Stomach (tissue), 9 donors: ENCODE data around the gene TEAD1. TPM values are rescaled to one million over a fixed set of nuclear protein-coding genes. Genes with fewer than 3 reads are reported as not detected.

ENCODE experiments used
- DNase-seq, 2 donors: peaks; one replicate each; pipeline versions ENCODE4 v3.0.0 to v3.0.0-alpha.2; 2013 to 2019
- H3K27ac ChIP-seq, 5 donors: fragments of 200-600 bp in 4 of 5; sonication (generic) in 4 of 5; one replicate each; pipeline ENCODE4 v1.5.1; 2013 to 2019; ENCODE audit warnings: mild to moderate bottlenecking in 1 of 5, moderate library complexity in 1 of 5
- H3K27me3 ChIP-seq, 3 donors: fragments of 200-600 bp; sonication (generic); one replicate each; pipeline ENCODE4 v1.5.1; 2017 to 2019; ENCODE audit warnings: mixed run types in 1 of 3
- H3K36me3 ChIP-seq, 4 donors: fragments of 200-600 bp; sonication (generic); 1 replicate in 3 of 4; 2 replicates in 1 of 4; pipeline ENCODE4 v1.5.1; 2016 to 2019
- H3K4me1 ChIP-seq, 4 donors: fragments of 200-600 bp; sonication (generic); one replicate each; pipeline ENCODE4 v1.5.1; 2016 to 2019
- H3K4me3 ChIP-seq, 4 donors: fragments of 200-600 bp; sonication (generic) in 3 of 4; one replicate each; pipeline ENCODE4 v1.5.1; 2016 to 2019; ENCODE audit warnings: mild to moderate bottlenecking in 1 of 4
- H3K9me3 ChIP-seq, 4 donors: fragments of 200-600 bp; sonication (generic); one replicate each; pipeline ENCODE4 v1.5.1; 2016 to 2019
- EP300 ChIP-seq: sonication (generic); formaldehyde crosslinking; IDR thresholded peaks from one replicate; pipeline ENCODE4 v1.6.1; 2017; ENCODE audit warnings: antibody characterized with exemption
- POLR2A ChIP-seq, 4 donors: fragments of 450-650 bp; IDR thresholded peaks; one replicate each; pipeline ENCODE4 v1.6.1; 2016; ENCODE audit warnings: antibody characterized with exemption in 4 of 4, control low read depth in 2 of 4, mild to moderate bottlenecking in 1 of 4, moderate library complexity in 1 of 4
- POLR2AphosphoS5 ChIP-seq, 3 donors: sonication (generic); formaldehyde crosslinking; IDR thresholded peaks; one replicate each; pipeline ENCODE4 v1.6.1; 2016; ENCODE audit warnings: antibody characterized with exemption in 3 of 3
- WGBS, 5 donors: extraction: QIAGEN DNeasy Blood & Tissue Kit in 3 of 5; methylation state at CpG; one replicate each; pipeline versions ENCODE4 v1.1.5 to v1.1.7; 2013 to 2018; 5-methylcytosine and 5-hydroxymethylcytosine counted together
- intact Hi-C: fragments of 100-400 bp; cut with DNase I; formaldehyde crosslinking; loops from one replicate; pipeline ENCODE4 v1.15.1; 2023; ENCODE audit warnings: low total_unique reads
- polyA plus RNA-seq, 3 donors: library from polyadenylated mRNA; stranded (reverse); fragments of 200-250 nt; gene quantifications; one replicate each; pipeline ENCODE4 v1.2.3, GENCODE V29; 2013
- total RNA-seq, 5 donors: library from RNA; depleted of rRNA; stranded (reverse); fragments of >200 nt; gene quantifications; one replicate each; pipeline versions ENCODE4 v1.1.0 to v1.2.3, GENCODE V29; 2014 to 2016
- TF ChIP-seq, protein P1 (sequence below), 7 experiments: fragments of 450-650 bp in 4 of 7; fragments of 200-600 bp in 3 of 7; sonication (generic) in 3 of 7; IDR thresholded peaks; one replicate each; pipeline ENCODE4 v1.5.1; 2016 to 2019; ENCODE audit warnings: antibody characterized with exemption in 7 of 7, control low read depth in 2 of 7, mild to moderate bottlenecking in 1 of 7
- donor health status: healthy with polysubstance abuse.
- donor health status: Bipolar disorder and iron deficiency.
- donor health status: healthy.

The TEAD1 gene
- total and polyA plus RNA-seq, 8 donors = 4.9 to 133 (median 65.2) TPM

DNA sequence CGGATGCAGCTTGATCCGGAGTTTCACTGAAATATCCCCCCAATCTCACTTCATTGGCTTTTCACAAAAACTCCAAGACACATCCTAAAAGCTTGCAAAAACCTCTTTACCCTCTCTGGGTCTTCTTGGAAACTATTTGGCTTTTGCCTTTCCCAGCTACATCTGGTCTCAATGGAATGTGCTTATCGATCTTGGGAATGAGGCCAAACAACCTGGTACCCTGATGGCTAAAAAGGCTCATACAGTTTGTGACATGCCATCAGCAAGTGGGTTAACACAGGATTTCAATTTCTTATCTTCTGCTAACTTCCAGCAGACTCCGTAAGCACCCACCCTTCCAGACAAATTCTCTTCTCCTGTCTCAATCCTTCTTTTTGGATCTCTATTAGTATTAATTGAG lies 45.9 kb upstream of the TEAD1 start:
- H3K4me3 ChIP-seq = no peak overlapping the region
- H3K27me3 ChIP-seq = no peaks in the 10 kb centered on the region
- TF ChIP-seq POLR2AphosphoS5 (IDR thresholded peaks at IDR 0.05) (no peak), POLR2A (IDR thresholded peaks at IDR 0.05) (no peak), EP300 (no peak)
- TF ChIP-seq, protein P1, sequence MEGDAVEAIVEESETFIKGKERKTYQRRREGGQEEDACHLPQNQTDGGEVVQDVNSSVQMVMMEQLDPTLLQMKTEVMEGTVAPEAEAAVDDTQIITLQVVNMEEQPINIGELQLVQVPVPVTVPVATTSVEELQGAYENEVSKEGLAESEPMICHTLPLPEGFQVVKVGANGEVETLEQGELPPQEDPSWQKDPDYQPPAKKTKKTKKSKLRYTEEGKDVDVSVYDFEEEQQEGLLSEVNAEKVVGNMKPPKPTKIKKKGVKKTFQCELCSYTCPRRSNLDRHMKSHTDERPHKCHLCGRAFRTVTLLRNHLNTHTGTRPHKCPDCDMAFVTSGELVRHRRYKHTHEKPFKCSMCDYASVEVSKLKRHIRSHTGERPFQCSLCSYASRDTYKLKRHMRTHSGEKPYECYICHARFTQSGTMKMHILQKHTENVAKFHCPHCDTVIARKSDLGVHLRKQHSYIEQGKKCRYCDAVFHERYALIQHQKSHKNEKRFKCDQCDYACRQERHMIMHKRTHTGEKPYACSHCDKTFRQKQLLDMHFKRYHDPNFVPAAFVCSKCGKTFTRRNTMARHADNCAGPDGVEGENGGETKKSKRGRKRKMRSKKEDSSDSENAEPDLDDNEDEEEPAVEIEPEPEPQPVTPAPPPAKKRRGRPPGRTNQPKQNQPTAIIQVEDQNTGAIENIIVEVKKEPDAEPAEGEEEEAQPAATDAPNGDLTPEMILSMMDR (IDR thresholded peaks at IDR 0.05) = no peak
- H3K36me3 ChIP-seq = no peaks in the 10 kb centered on the region
- peaks cover 0 to 16% (median 11%) of the 10 kb centered on the region in 4 donors for H3K9me3 ChIP-seq
- no peak overlapping the region for H3K27ac ChIP-seq
- WGBS, 5 donors = 60 to 78% (median 73%) methylated on average over 4 of the region's 4 CpGs
- intact Hi-C loops = no loop called here
- no peak for DNase-seq
- H3K4me1 ChIP-seq = no peaks in the 10 kb centered on the region

DNA sequence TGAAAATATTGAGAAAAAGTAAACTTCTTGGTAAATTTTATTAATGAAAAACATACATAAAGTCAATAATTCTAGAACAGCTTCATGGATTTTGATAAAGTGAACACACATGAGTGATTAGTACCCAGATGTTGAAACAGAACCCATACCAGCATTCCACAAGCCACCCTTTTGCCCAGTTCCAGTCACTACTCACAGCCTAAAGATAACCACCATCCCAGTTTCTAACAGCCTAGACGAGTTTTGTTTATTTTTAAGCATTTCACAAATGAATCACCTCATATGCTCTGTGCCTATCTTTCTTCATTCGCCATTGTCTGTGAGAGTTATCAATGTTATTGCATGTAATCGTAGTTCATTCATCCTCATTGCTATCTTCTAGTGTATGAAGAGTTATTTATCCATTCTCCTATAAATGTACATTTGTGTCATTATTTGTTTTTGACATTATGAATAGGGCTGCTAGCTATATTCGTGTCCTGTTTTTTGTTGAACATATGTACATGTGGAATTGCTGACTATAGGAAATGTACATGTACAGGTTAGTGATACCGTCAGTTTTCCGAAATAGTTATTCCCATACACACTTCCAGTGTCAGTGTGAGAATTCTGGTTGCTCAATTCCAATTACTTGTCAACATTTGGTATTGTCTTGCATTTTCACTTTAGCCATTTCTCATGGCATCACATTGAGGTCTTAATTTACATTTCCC lies 44.5 kb upstream of the TEAD1 start:
- no peak for DNase-seq
- intact Hi-C loops = no loop called here
- Histone ChIP-seq H3K27me3 (no peaks in the 10 kb centered on the region), H3K36me3 (no peaks in the 10 kb centered on the region), H3K4me1 (no peaks in the 10 kb centered on the region), H3K4me3 (no peak overlapping the region), H3K27ac (no peak overlapping the region), H3K9me3 (peaks cover 0 to 2% (median under 1%) of the 10 kb centered on the region in 4 donors)
- TF ChIP-seq POLR2A (IDR thresholded peaks at IDR 0.05) = no peak
- TF ChIP-seq EP300 = no peak
- TF ChIP-seq, protein P1 (IDR thresholded peaks at IDR 0.05) = no peak
- no peak for TF ChIP-seq POLR2AphosphoS5 (IDR thresholded peaks at IDR 0.05)
- WGBS, 5 donors = 70 to 75% (median 74%) methylated on average over 6 of the region's 6 CpGs

DNA sequence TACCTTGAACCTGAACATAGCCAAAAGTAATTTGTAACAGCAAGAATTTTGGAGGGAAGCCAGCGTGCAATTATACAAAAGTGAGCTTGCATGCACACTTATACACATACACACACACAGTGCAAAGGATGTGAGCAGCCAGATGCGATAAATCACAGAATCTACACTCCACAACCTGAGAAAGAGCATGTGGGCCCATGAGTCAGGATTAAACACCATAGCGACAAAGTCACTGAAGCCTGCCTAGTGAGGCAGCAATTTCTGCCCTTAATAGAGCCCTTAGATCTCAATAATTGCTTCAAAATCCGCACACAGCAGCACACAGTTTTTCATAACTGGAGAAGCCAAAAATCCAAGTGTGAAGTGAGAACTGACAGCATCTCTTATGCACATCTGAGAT lies 42.6 kb upstream of the TEAD1 start:
- no peaks in the 10 kb centered on the region for H3K36me3 ChIP-seq
- no peak for DNase-seq
- WGBS, 5 donors = 87 to 93% (median 88%) methylated on average over 4 of the region's 4 CpGs
- H3K27me3 ChIP-seq = no peaks in the 10 kb centered on the region
- H3K27ac ChIP-seq = no peak overlapping the region
- H3K9me3 ChIP-seq = no peaks in the 10 kb centered on the region
- no peak overlapping the region for H3K4me3 ChIP-seq
- H3K4me1 ChIP-seq = no peaks in the 10 kb centered on the region
- TF ChIP-seq EP300 (no peak), POLR2AphosphoS5 (IDR thresholded peaks at IDR 0.05) (no peak), POLR2A (IDR thresholded peaks at IDR 0.05) (no peak)
- TF ChIP-seq, protein P1 (IDR thresholded peaks at IDR 0.05) = no peak
- intact Hi-C loops = no loop called here

DNA sequence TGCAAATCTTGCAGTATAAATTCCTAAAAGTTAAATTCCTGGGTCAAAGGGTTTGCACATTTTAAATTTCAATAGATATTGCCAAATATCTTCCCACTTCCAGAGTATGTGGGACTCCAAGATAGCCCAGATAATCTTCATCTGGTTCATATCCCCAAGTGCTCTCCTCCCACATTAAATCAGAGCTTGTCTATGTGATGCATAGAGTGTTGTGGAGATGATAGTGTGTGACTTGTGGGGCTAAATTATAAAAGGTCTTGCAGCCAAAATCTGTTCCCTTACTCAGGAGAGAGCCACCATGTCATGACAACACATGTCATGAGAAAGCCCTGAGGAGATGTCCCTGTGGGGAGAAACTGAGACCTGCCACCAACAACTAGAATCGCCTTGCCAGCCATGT lies 39.9 kb upstream of the TEAD1 start:
- Histone ChIP-seq H3K36me3 (no peaks in the 10 kb centered on the region), H3K27ac (no peak overlapping the region), H3K4me1 (no peaks in the 10 kb centered on the region), H3K4me3 (no peak overlapping the region), H3K9me3 (no peaks in the 10 kb centered on the region), H3K27me3 (no peaks in the 10 kb centered on the region)
- 87 to 100% (median 100%) methylated on average over 1 of the region's 1 CpG for WGBS, 5 donors
- TF ChIP-seq POLR2A (IDR thresholded peaks at IDR 0.05) = no peak
- TF ChIP-seq, protein P1 (IDR thresholded peaks at IDR 0.05) = no peak
- TF ChIP-seq POLR2AphosphoS5 (IDR thresholded peaks at IDR 0.05) = no peak
- DNase-seq = no peak
- intact Hi-C loops = no loop called here
